ENCODE results near the gene TRMT5. TPM values are rescaled to one million over a fixed set of nuclear protein-coding genes. Genes with fewer than 3 reads are reported as not detected.

Gene TRMT5
- total RNA-seq, 1 donor from 2014 or later: 3.5 TPM

DNA sequence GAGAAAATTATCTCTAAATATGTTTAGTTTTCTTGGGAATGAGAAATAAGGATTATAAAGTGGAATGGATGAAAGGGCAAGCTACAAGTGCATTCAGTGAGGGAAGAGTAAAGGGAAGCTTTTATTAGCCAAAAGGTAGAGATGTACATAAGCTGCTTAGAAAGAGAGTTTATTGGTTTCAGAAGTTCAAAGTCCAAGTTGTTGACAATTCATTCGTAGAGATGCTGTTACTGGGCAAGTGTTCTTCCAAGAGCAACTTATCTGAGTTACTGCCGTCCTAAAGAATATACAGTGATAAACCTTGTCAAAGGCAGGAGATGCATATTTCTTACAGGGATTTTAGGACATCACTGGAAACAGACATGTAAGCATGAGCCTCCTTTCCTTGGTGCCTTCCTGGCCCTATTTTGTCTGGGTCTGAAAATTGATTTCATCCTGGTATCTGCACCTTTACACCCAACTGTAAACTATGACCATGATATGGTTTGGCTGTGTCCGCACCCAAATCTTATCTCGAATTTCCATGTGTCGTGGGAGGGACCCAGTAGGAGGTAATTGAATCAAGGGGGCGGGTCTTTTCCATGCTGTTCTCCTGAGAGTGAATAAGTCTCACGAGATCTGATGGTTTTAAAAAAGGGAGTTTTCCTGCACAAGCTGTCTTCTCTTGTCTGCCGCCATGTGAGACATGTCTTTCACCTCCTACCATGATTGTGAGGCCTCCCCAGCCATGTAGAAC lies 46.8 kb downstream of the TRMT5 start:
- Histone ChIP-seq H3K27me3 (no peaks in the 10 kb centered on the region), H3K36me3 (no peaks in the 10 kb centered on the region), H3K4me1 (no peaks in the 10 kb centered on the region), H3K27ac (no peak overlapping the region), H3K4me3 (no peak overlapping the region), H3K9me3 (no peaks in the 10 kb centered on the region)
- TF ChIP-seq, protein P1, sequence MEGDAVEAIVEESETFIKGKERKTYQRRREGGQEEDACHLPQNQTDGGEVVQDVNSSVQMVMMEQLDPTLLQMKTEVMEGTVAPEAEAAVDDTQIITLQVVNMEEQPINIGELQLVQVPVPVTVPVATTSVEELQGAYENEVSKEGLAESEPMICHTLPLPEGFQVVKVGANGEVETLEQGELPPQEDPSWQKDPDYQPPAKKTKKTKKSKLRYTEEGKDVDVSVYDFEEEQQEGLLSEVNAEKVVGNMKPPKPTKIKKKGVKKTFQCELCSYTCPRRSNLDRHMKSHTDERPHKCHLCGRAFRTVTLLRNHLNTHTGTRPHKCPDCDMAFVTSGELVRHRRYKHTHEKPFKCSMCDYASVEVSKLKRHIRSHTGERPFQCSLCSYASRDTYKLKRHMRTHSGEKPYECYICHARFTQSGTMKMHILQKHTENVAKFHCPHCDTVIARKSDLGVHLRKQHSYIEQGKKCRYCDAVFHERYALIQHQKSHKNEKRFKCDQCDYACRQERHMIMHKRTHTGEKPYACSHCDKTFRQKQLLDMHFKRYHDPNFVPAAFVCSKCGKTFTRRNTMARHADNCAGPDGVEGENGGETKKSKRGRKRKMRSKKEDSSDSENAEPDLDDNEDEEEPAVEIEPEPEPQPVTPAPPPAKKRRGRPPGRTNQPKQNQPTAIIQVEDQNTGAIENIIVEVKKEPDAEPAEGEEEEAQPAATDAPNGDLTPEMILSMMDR (IDR thresholded peaks at IDR 0.05): no peak
- DNase-seq (ENCODE audit: low spot score in 2 of 2): no peak
- intact Hi-C loops (cut with DNase I): no loop called here

DNA sequence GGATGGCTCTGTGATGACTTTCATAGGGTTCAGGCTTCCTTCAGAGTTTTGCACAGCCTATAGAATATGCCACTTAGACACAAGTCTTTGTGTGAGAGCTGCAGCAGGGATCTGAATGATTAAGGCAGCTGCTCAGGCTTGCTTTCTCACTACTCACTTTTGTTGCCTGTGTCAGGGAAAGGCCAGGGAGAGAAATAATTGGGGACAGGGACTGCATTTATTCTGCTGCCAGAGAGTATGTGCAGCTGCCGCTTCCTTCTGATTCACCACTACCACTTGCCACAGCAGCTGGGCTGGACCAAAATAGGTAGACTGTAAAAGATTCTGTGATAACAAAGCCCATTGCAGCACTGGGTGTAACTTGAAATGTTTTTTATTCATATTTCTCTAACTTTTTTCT lies 49.7 kb downstream of the TRMT5 start:
- no peak overlapping the region for H3K27ac ChIP-seq
- no peaks in the 10 kb centered on the region for H3K4me1 ChIP-seq
- no peaks in the 10 kb centered on the region for H3K36me3 ChIP-seq
- DNase-seq (ENCODE audit: low spot score in 2 of 2): no peak
- TF ChIP-seq, protein P1 (IDR thresholded peaks at IDR 0.05): no peak
- H3K9me3 ChIP-seq: no peaks in the 10 kb centered on the region
- no peak overlapping the region for H3K4me3 ChIP-seq
- intact Hi-C loops (cut with DNase I): no loop called here
- H3K27me3 ChIP-seq: no peaks in the 10 kb centered on the region

DNA sequence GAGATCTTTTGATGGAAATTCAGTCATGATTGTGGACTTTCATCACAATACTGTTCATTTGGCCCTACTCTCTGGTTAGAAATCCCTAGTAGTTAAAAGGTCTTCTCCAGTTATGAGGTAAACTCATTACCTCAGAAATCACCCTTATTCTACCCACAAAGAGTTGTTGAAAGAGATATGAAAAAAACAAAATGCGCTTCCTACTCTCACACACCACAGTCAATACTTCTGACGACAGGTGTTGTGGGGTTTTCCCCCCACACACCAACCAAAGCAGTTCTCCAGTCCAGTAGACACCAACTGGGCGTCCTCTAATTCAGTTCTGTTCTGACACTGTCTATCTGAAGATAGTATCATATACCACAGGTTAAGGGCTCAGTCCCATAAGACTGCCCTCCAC lies 54.9 kb downstream of the TRMT5 start:
- Histone ChIP-seq H3K9me3 (no peaks in the 10 kb centered on the region), H3K4me1 (no peaks in the 10 kb centered on the region), H3K4me3 (no peak overlapping the region), H3K27me3 (no peaks in the 10 kb centered on the region), H3K36me3 (no peaks in the 10 kb centered on the region), H3K27ac (no peak overlapping the region)
- DNase-seq (ENCODE audit: low spot score in 2 of 2): no peak
- TF ChIP-seq, protein P1 (IDR thresholded peaks at IDR 0.05): no peak
- intact Hi-C loops (cut with DNase I): no loop called here

DNA sequence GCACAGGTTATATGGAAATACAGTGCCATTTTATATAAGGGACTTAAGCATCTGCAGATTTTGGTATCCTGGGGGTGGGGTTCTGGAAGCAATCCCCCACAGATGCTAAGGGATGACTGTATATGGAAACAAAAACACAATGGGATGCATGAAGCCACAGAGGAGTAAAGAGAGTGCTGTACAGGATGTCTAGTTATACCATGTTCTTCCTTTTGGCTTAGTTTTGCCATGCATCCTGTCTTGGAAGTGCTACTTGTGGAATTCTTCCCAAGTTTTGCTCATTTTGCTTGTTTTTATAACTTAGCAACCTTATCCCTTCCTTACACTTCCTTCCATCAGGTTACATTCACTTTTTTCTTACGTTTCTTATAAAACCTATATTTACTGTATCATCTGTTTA lies 55.6 kb downstream of the TRMT5 start:
- Histone ChIP-seq H3K27me3 (no peaks in the 10 kb centered on the region), H3K4me1 (no peaks in the 10 kb centered on the region), H3K4me3 (no peak overlapping the region), H3K36me3 (no peaks in the 10 kb centered on the region), H3K27ac (no peak overlapping the region), H3K9me3 (no peaks in the 10 kb centered on the region)
- DNase-seq (ENCODE audit: low spot score in 2 of 2): no peak
- TF ChIP-seq, protein P1 (IDR thresholded peaks at IDR 0.05): no peak
- intact Hi-C loops (cut with DNase I): no loop called here

DNA sequence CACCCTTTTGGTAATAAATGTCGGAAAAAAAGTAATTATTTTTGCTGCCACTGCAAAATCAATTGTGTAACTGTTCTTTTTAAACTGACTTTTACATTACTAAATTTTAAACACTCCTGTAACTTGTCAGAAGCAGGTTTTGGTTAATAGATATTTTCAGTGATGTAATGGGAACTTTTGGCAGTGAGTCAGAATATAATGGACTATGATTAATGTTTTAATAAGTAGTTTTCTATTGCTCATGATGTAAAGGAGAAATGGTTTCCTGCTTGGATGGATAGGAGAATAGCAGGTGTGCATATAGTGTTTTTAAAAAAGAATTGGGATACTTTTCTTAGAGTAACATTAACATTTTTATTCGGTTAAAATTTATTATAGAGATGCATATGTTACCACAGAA lies 58.8 kb downstream of the TRMT5 start:
- Histone ChIP-seq H3K4me1 (no peaks in the 10 kb centered on the region), H3K9me3 (no peaks in the 10 kb centered on the region), H3K36me3 (peaks cover 0 to 4% of the 10 kb centered on the region in 2 donors), H3K27me3 (no peaks in the 10 kb centered on the region), H3K4me3 (no peak overlapping the region), H3K27ac (no peak overlapping the region)
- intact Hi-C loops (cut with DNase I): no loop called here
- no peak for DNase-seq (ENCODE audit: low spot score in 2 of 2)
- TF ChIP-seq, protein P1 (IDR thresholded peaks at IDR 0.05): no peak

Other genes starting within 250 kb of the TRMT5 start
- gene MNAT1, start 246.3 kb downstream of the TRMT5 start, total RNA-seq: 37.5 TPM
- gene SLC38A6, start 166 bp upstream of the TRMT5 start, total RNA-seq: 1.8 TPM